ENCODE results near the gene NSG1. TPM values are rescaled to one million over a fixed set of nuclear protein-coding genes. Genes with fewer than 3 reads are reported as not detected.

Gene NSG1
- total RNA-seq, 1 donor from 2014 or later: 10.6 TPM

GRCh38 chr4:4390046-4390445, 3.1 kb downstream of the NSG1 start:
- FAIRE-seq (no peak), DNase-seq (ENCODE audit: low read depth) (no peak)
- TF ChIP-seq EZH2 (IDR thresholded peaks at IDR 0.05; ENCODE audit: insufficient read depth, low read length) (no peak), CTCF (IDR thresholded peaks at IDR 0.05; ENCODE audit: insufficient read depth, low read depth, low read length) (no peak)
- peaks cover 2% of the 10 kb centered on the region for H3K9me3 Mint-ChIP-seq (ENCODE audit: unreplicated experiment)
- Histone ChIP-seq H3K9ac (ENCODE audit: low read length) (no peak overlapping the region), H3K4me3 (ENCODE audit: insufficient read depth, low read depth, low read length) (no peak overlapping the region), H3K27ac (ENCODE audit: low read depth, low read length) (no peak overlapping the region), H2AFZ (ENCODE audit: low read depth, low read length) (no peak overlapping the region), H3K4me1 (ENCODE audit: insufficient read depth, low read length) (peaks cover 7% of the 10 kb centered on the region), H4K20me1 (ENCODE audit: insufficient read depth, low read length) (no peaks in the 10 kb centered on the region), H3K79me2 (ENCODE audit: insufficient read depth, low read length) (no peaks in the 10 kb centered on the region), H3K9me3 (ENCODE audit: insufficient read depth, low read depth, low read length) (no peaks in the 10 kb centered on the region), H3K36me3 (ENCODE audit: insufficient read depth, low read length) (no peaks in the 10 kb centered on the region), H3K4me2 (ENCODE audit: low read length) (no peak overlapping the region), H3K27me3 (ENCODE audit: insufficient read depth, low read length) (peaks cover 38% of the 10 kb centered on the region)
- peaks cover 63% of the 10 kb centered on the region for H3K27me3 Mint-ChIP-seq (ENCODE audit: low read depth, unreplicated experiment)
- no peak overlapping the region for H3K27ac Mint-ChIP-seq (ENCODE audit: unreplicated experiment)
- peaks cover 2% of the 10 kb centered on the region for H3K4me1 Mint-ChIP-seq (ENCODE audit: low read depth, unreplicated experiment)
- H3K4me3 Mint-ChIP-seq (ENCODE audit: unreplicated experiment): no peak overlapping the region
- peaks cover 2% of the 10 kb centered on the region for H3K36me3 Mint-ChIP-seq (ENCODE audit: low read depth, unreplicated experiment)

- FAIRE-seq (no peak), DNase-seq (ENCODE audit: low read depth) (no peak)
- H3K27ac ChIP-seq (ENCODE audit: low read depth, low read length): no peak overlapping the region
- H4K20me1 ChIP-seq (ENCODE audit: insufficient read depth, low read length): no peaks in the 10 kb centered on the region
- H3K4me1 Mint-ChIP-seq (ENCODE audit: low read depth, unreplicated experiment): peaks cover 2% of the 10 kb centered on the region
- H3K27me3 Mint-ChIP-seq (ENCODE audit: low read depth, unreplicated experiment): peaks cover 66% of the 10 kb centered on the region
- no peak overlapping the region for H3K27ac Mint-ChIP-seq (ENCODE audit: unreplicated experiment)
- peaks cover 2% of the 10 kb centered on the region for H3K9me3 Mint-ChIP-seq (ENCODE audit: unreplicated experiment)
- H3K4me2 ChIP-seq (ENCODE audit: low read length): no peak overlapping the region
- H3K79me2 ChIP-seq (ENCODE audit: insufficient read depth, low read length): no peaks in the 10 kb centered on the region
- H3K27me3 ChIP-seq (ENCODE audit: insufficient read depth, low read length): peaks cover 40% of the 10 kb centered on the region
- no peak overlapping the region for H3K4me3 Mint-ChIP-seq (ENCODE audit: unreplicated experiment)
- H3K36me3 Mint-ChIP-seq (ENCODE audit: low read depth, unreplicated experiment): peaks cover 2% of the 10 kb centered on the region
- H3K4me3 ChIP-seq (ENCODE audit: insufficient read depth, low read depth, low read length): no peak overlapping the region
- no peak overlapping the region for H2AFZ ChIP-seq (ENCODE audit: low read depth, low read length)
- peaks cover 7% of the 10 kb centered on the region for H3K4me1 ChIP-seq (ENCODE audit: insufficient read depth, low read length)
- no peaks in the 10 kb centered on the region for H3K9me3 ChIP-seq (ENCODE audit: insufficient read depth, low read depth, low read length)
- H3K9ac ChIP-seq (ENCODE audit: low read length): no peak overlapping the region
- H3K36me3 ChIP-seq (ENCODE audit: insufficient read depth, low read length): no peaks in the 10 kb centered on the region
- TF ChIP-seq EZH2 (IDR thresholded peaks at IDR 0.05; ENCODE audit: insufficient read depth, low read length): no peak
- no peak for TF ChIP-seq CTCF (IDR thresholded peaks at IDR 0.05; ENCODE audit: insufficient read depth, low read depth, low read length)
Observed at GRCh38 chr4:4390515-4391240, 3.8 kb downstream of the NSG1 start.

GRCh38 chr4:4391866-4392265, 5.0 kb downstream of the NSG1 start:
- peaks cover 4% of the 10 kb centered on the region for H3K4me1 ChIP-seq (ENCODE audit: insufficient read depth, low read length)
- no peak overlapping the region for H3K4me3 ChIP-seq (ENCODE audit: insufficient read depth, low read depth, low read length)
- H3K27me3 Mint-ChIP-seq (ENCODE audit: low read depth, unreplicated experiment): peaks cover 62% of the 10 kb centered on the region
- H3K4me3 Mint-ChIP-seq (ENCODE audit: unreplicated experiment): no peak overlapping the region
- H3K27ac ChIP-seq (ENCODE audit: low read depth, low read length): no peak overlapping the region
- H2AFZ ChIP-seq (ENCODE audit: low read depth, low read length): no peak overlapping the region
- no peaks in the 10 kb centered on the region for H3K36me3 ChIP-seq (ENCODE audit: insufficient read depth, low read length)
- no peak overlapping the region for H3K27ac Mint-ChIP-seq (ENCODE audit: unreplicated experiment)
- H3K9ac ChIP-seq (ENCODE audit: low read length): no peak overlapping the region
- DNase-seq (ENCODE audit: low read depth) (no peak), FAIRE-seq (no peak)
- H3K9me3 ChIP-seq (ENCODE audit: insufficient read depth, low read depth, low read length): no peaks in the 10 kb centered on the region
- no peaks in the 10 kb centered on the region for H4K20me1 ChIP-seq (ENCODE audit: insufficient read depth, low read length)
- no peak overlapping the region for H3K4me2 ChIP-seq (ENCODE audit: low read length)
- H3K27me3 ChIP-seq (ENCODE audit: insufficient read depth, low read length): peaks cover 41% of the 10 kb centered on the region
- H3K4me1 Mint-ChIP-seq (ENCODE audit: low read depth, unreplicated experiment): peaks cover 6% of the 10 kb centered on the region
- peaks cover 2% of the 10 kb centered on the region for H3K36me3 Mint-ChIP-seq (ENCODE audit: low read depth, unreplicated experiment)
- no peaks in the 10 kb centered on the region for H3K79me2 ChIP-seq (ENCODE audit: insufficient read depth, low read length)
- TF ChIP-seq CTCF (IDR thresholded peaks at IDR 0.05; ENCODE audit: insufficient read depth, low read depth, low read length) (no peak), EZH2 (IDR thresholded peaks at IDR 0.05; ENCODE audit: insufficient read depth, low read length) (no peak)
- peaks cover 2% of the 10 kb centered on the region for H3K9me3 Mint-ChIP-seq (ENCODE audit: unreplicated experiment)

All from astrocyte (in vitro differentiated cells and primary cell).